ENCODE measurements around the gene SPATA33. TPM values are rescaled to one million over a fixed set of nuclear protein-coding genes. Genes with fewer than 3 reads are reported as not detected.
A peak's percentile ranks its signal among the peaks of the same experiment; 100 is the strongest.

The SPATA33 gene
- total RNA-seq, 2 experiments from 2014 or later = 14.5 to 14.8 TPM

GRCh38 chr16:89712274-89712781, 54.7 kb downstream of the SPATA33 start:
- Mint-ChIP-seq H3K27me3 (no peaks in the 10 kb centered on the region), H3K27ac (no peak overlapping the region), H3K36me3 (ENCODE audit: low read depth) (peaks cover 9% of the 10 kb centered on the region), H3K4me1 (peaks cover 9% of the 10 kb centered on the region), H3K9me3 (no peaks in the 10 kb centered on the region), H3K4me3 (peak overlapping the region; percentile 64)
- ChIA-PET POLR2A (no interaction called here), CTCF (interaction anchor here (1.0 to 1.1 kb wide), 2 partner anchors 10 to 12 kb away, joined by 4 to 5 read pairs; no protein-coding TSS in a partner anchor)
- no peak for DNase-seq

- CTCF ChIA-PET = interaction anchor here (0.6 to 7.3 kb wide), 5 partner anchors 8 to 53 kb away, joined by 3 to 46 read pairs (median 4); partner anchors contain the start of gene SPATA2L
- H3K36me3 Mint-ChIP-seq (ENCODE audit: low read depth) = peaks cover 9% of the 10 kb centered on the region
- POLR2A ChIA-PET = no interaction called here
Observed at GRCh38 chr16:89716493-89716892, 58.9 kb downstream of the SPATA33 start.

GRCh38 chr16:89716916-89717687, 59.5 kb downstream of the SPATA33 start:
- ChIA-PET POLR2A (no interaction called here), CTCF (interaction anchor here (0.6 to 7.3 kb wide), 4 partner anchors 9 to 110 kb away, joined by 3 to 46 read pairs (median 4); partner anchors contain the start of gene SPATA2L)
- no peak overlapping the region for H3K27ac Mint-ChIP-seq
- no peaks in the 10 kb centered on the region for H3K9me3 Mint-ChIP-seq
- H3K4me1 Mint-ChIP-seq = peaks cover 29% of the 10 kb centered on the region
- no peak for DNase-seq
- H3K4me3 Mint-ChIP-seq = no peak overlapping the region
- H3K27me3 Mint-ChIP-seq = no peaks in the 10 kb centered on the region
- peaks cover 9% of the 10 kb centered on the region for H3K36me3 Mint-ChIP-seq (ENCODE audit: low read depth)

More at GRCh38 chr16:89716493-89716892, 58.9 kb downstream of the SPATA33 start:
- Mint-ChIP-seq H3K9me3 (no peaks in the 10 kb centered on the region), H3K4me3 (no peak overlapping the region), H3K4me1 (peaks cover 29% of the 10 kb centered on the region), H3K27ac (no peak overlapping the region), H3K27me3 (no peaks in the 10 kb centered on the region)
- DNase-seq = no peak

- H3K9me3 Mint-ChIP-seq = no peaks in the 10 kb centered on the region
- POLR2A ChIA-PET = no interaction called here
- H3K27me3 Mint-ChIP-seq = no peaks in the 10 kb centered on the region
- H3K4me3 Mint-ChIP-seq = peak overlapping the region; percentile 25
- H3K36me3 Mint-ChIP-seq (ENCODE audit: low read depth) = peaks cover 14% of the 10 kb centered on the region
- peaks cover 26% of the 10 kb centered on the region for H3K4me1 Mint-ChIP-seq
- peak overlapping the region; percentile 63 for H3K27ac Mint-ChIP-seq
- DNase-seq = no peak
- CTCF ChIA-PET = interaction anchor here (0.7 to 7.3 kb wide), 2 partner anchors 10 to 109 kb away, joined by 3 to 46 read pairs; no protein-coding TSS in a partner anchor
Observed at GRCh38 chr16:89717688-89718505, 60.3 kb downstream of the SPATA33 start.

Other genes with a start within 250 kb of the SPATA33 start
- gene ANKRD11, start 167.3 kb upstream of the SPATA33 start, total RNA-seq = 100 to 1,000 TPM; 158 to 178 TPM
- gene SPG7, start 149.4 kb upstream of the SPATA33 start, total RNA-seq = 100 to 1,000 TPM in 1 of 2 experiments, 10 to 100 TPM in 1; 88.3 to 101 TPM
- 1,000 to 10,000 TPM; 1,763 to 2,076 TPM for gene RPL13, start 97.2 kb upstream of the SPATA33 start, total RNA-seq
- gene CPNE7, start 82.1 kb upstream of the SPATA33 start, total RNA-seq = 1 to 10 TPM; 5.1 to 5.7 TPM
- not detected for gene DPEP1, start 44.2 kb upstream of the SPATA33 start, total RNA-seq
- 100 to 1,000 TPM in 1 of 2 experiments, 10 to 100 TPM in 1; 77.6 to 102 TPM for gene CHMP1A, start 128 bp upstream of the SPATA33 start, total RNA-seq
- 10 to 100 TPM; 83.1 to 96.8 TPM for gene CDK10, start 28.9 kb downstream of the SPATA33 start, total RNA-seq
- gene SPATA2L, start 43.9 kb downstream of the SPATA33 start, total RNA-seq = 1 to 10 TPM; 5.3 to 8.0 TPM
- 10 to 100 TPM; 10.8 to 13.4 TPM for gene VPS9D1, start 63.1 kb downstream of the SPATA33 start, total RNA-seq
- 10 to 100 TPM; 79.5 to 96.5 TPM for gene ZNF276, start 63.7 kb downstream of the SPATA33 start, total RNA-seq
- 100 to 1,000 TPM in 1 of 2 experiments, 10 to 100 TPM in 1; 97.1 to 111 TPM for gene FANCA, start 158.8 kb downstream of the SPATA33 start, total RNA-seq
- gene SPIRE2, start 170.6 kb downstream of the SPATA33 start, total RNA-seq = 1 to 10 TPM; 1.1 to 1.8 TPM
- 100 to 1,000 TPM; 148 to 168 TPM for gene TCF25, start 215.8 kb downstream of the SPATA33 start, total RNA-seq

All from activated CD4-positive, alpha-beta T cell treated with anti-CD3 and anti-CD28 coated beads, Interleukin-2, amount 10 ng/mL, durations not matched to agents 7 days and 5 days (primary cell).